CD4-positive, alpha-beta T cell treated with Interleukin-4 for 4 hours (primary cell): ENCODE results near the gene EGFL6.
"Not testable (repeated sequence)": the region's sequence is repeated elsewhere in the genome, so short reads cannot be mapped to it uniquely, and the experiment has no call there.

Experiments
- DNase-seq: peaks from one replicate; pipeline ENCODE4 v3.0.0-alpha.2; 2020

Gene EGFL6

DNA sequence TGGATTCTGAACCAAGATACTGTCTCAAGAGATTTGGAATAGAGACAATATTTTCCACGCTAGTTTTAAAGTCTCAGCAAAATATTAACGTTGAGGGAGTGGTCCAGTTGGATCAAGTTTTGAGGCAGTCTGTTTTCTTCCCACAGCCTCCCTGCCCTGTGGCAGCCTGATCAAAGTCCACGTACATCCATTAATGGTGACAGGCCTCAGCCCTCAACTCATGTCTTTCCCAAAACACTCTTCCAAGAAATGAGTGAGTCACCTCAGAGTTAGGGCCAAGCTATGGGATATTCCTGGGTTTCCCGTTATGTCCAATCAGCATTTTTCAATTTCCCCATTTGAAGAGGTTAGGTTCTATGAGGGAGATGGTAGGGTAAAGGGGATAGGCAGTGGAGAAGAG lies 28.5 kb downstream of the EGFL6 start:
- no peak for DNase-seq

DNA sequence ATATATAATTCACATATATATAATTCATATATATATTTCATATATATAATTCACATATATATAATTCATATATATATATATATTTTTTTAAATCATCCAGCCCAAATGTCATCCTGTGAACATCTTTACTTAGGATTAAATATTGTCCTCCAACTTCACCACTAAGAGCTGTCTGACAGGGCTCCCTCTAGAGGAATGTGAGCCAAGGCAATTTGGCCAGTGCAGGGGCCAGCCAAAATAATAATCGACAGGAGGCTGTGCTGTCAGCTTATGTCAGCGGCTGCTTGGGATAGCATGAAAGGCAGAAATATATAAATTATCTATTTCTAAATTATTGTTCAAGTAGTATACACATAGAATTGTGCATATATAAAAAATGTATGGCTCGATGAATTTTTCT lies 29.5 kb downstream of the EGFL6 start:
- no peak for DNase-seq

- DNase-seq, result no peak
Measured at GRCh38 chrX:13599491-13599890, 30.1 kb downstream of the EGFL6 start.

DNA sequence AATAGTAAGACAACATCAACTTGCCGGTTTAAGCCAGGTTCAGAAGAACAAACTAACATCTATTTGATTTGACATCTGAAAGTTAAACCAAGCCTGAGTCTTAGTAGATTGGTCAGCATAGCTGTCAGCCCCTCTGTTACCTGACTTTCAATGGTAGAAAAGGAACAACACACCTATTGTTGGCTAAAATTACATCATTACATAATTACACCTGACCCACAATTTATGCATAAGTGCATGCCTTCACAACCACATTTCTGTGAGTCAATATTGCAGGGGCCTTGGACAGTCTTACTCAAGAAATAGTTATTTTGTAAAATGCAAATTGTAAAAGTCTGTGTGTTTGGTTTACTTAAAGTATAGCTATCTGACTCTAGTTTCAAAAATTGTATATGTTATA lies 36.2 kb downstream of the EGFL6 start:
- DNase-seq, result no peak

DNA sequence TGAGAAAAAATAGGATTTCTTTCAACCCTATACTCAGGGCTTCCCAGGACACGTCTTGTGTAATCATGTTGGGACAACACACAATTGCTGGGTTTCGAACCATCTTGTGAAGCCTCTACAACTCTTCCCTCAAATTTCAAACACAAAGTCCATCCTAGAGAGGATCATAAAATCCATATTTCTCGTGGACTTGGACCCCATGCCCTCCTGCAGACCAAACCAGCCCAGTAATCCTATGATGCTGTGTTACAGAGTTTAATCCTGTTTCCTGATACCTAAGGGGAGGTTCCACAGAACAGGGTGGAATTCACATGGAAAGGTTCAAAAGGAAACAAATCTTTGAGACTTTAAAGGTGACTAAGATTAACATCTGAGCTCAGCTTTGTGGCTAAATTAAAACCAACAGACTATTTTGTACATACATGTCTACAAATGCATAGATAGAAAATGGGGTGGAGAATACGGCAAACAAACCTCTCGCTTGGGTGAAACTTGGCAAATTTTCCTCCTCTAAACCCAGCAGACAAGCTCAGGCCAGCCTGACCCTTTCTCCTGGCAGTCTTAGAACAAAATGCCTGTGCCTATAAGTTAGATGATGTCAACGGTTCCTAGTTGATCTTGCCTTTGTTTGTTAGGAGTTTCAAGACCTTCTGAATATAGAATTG lies 38.1 kb downstream of the EGFL6 start:
- no peak for DNase-seq

DNA sequence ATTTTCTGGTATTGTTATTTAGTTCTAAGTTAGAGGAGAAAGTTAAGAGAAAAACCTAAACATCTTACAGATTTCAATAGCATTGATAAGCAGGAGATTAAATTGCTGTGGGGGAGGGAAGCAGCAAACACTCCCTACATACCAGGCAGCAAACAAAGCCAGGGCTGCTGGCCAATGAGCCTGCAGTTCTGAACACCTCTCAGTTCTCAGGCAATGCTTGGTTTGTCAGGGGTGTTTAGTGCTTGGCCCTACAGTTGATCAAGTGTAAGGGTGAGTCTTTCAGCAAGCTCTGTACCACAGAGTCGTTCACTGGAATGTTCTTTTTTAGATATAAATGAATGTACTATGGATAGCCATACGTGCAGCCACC lies 38.6 kb downstream of the EGFL6 start:
- DNase-seq, result no peak

DNA sequence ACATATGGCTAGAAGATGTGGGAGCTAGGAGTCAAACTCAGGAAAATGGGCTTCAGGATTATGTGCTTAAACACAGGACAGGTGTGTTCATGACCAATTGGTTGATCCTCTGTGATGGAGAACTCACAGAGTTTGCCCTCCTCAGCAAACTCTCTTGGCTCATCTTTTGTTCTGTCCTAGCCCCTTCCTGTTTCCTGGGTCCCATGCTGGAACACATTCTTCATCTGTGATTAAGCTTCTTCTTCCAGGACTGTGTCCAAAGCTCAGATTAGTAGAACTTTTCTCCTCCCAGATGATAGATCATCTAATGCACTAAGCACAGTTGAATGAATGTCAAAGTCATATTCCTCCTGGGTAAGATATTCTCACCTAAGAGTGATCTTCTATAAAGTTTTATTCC lies 44.8 kb downstream of the EGFL6 start:
- no peak for DNase-seq

GRCh38 chrX:13620207-13620606 lies 50.8 kb downstream of the EGFL6 start:
- DNase-seq, result no peak

- DNase-seq, result no peak
Measured at GRCh38 chrX:13622401-13622964, 53.1 kb downstream of the EGFL6 start.

DNA sequence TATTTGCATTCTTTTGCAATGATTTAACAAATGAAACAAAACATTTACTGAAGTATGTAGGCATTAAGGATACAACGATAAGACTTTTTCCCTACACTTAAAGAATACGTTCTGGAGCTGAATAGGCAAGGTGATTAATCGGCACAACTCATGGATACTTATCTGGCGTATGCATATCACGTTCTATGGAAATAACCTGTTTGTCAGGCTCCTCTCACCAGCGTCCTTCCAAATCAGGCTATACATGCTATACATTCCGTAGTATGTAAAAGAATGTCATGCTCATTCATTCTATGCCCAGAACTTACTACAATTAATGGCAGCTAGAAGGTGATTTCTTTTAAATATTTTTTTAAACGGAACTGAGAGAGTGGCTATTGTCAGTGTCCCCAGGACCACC lies 57.9 kb downstream of the EGFL6 start:
- DNase-seq, result no peak

- DNase-seq, result not testable (repeated sequence)
Measured at GRCh38 chrX:13637224-13637623, 67.8 kb downstream of the EGFL6 start.

- DNase-seq, result no peak
Measured at GRCh38 chrX:13638021-13638420, 68.6 kb downstream of the EGFL6 start.

- DNase-seq, result no peak
Measured at GRCh38 chrX:13638826-13639225, 69.4 kb downstream of the EGFL6 start.

DNA sequence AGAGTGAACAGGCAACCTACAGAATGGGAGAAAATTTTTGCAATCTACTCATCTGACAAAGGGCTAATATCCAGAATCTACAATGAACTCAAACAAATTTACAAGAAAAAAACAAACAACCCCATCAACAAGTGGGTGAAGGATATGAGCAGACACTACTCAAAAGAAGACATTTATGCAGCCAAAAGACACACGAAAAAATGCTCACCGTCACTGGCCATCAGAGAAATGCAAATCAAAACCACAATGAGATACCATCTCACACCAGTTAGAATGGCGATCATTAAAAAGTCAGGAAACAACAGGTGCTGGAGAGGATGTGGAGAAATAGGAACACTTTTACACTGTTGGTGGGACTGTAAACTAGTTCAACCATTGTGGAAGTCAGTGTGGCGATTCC lies 72.3 kb downstream of the EGFL6 start:
- DNase-seq, result not testable (repeated sequence)

- DNase-seq, result no peak
Measured at GRCh38 chrX:13645464-13646153, 76.2 kb downstream of the EGFL6 start.

DNA sequence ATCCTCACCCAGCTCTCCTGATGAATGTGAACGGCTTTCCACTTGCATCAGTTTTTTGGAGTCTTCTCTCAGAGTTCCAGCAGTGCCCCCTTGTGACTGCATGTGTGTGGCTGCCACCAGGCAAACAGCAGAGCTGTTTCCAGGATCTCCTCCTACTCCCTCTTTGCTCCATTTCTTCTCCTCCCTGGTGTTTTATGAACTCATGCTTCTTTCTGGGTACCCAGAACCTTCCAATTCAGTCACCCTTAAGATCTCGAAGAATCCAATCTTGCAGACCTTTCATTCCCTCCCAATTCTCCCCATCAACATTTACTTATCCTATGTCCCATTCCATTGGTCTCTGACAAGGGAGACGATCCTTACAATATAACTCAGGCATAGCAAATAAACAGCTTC lies 76.8 kb downstream of the EGFL6 start:
- no peak for DNase-seq

- peak; percentile 85 for DNase-seq
Measured at GRCh38 chrX:13647709-13648212, 78.4 kb downstream of the EGFL6 start.

DNA sequence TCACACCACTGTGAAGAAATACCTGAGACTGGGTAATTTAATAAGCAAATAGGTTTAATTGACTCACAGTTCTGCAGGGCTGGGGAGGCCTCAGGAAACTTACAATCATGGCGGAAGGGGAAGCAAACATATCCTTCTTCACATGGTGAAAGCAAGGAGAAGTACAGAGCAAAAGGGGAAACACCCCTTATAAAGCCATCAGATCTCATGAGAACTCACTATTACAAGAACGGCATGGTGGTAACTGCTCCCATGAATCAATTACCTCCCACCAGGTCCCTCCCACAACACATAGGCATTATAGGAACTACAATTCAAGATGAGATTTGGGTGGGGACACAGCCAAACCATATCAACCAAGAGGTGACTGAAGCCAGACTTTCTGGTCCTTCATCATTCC lies 78.9 kb downstream of the EGFL6 start:
- DNase-seq, result not testable (repeated sequence)

DNA sequence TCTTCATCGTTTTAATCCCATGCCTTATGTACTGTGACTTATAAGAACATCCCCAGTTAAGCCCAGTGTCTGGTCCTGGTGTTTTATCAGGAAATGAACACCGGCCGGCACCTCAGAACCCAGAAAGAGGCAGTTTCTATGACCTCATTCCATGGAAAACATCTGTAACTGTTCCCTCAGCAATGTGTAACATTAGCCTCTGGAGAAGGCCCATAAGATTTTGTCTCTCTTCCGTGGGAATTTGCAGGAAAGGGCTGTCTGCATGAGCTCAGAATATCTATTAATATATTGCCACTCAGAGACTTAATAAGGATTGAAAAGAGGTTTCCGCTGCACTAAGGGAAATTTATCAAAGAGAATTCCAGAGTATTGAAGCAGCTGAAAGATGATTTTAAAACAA lies 80.4 kb downstream of the EGFL6 start:
- no peak for DNase-seq

DNA sequence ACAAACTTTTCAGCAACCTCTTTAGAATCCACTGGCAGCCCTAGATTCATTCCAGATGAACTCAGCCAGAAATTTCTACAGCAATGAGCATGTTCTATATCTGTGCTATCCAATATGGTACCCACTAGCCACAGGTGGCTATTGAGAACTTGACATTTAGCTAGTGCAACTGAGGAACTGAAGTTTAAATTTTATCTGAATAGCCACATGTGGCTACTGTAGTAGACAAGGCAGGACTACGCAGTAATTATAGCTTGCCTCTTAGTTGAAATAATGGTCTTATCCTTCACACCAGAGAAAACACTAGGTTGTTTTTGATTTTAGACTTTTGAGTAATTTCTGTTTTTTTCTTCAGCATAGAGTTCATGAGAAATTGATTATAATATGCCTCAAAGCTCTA lies 80.9 kb downstream of the EGFL6 start:
- no peak for DNase-seq

- no peak for DNase-seq
Measured at GRCh38 chrX:13651150-13651549, 81.7 kb downstream of the EGFL6 start.

GRCh38 chrX:13652287-13652793 lies 82.9 kb downstream of the EGFL6 start:
- no peak for DNase-seq

DNA sequence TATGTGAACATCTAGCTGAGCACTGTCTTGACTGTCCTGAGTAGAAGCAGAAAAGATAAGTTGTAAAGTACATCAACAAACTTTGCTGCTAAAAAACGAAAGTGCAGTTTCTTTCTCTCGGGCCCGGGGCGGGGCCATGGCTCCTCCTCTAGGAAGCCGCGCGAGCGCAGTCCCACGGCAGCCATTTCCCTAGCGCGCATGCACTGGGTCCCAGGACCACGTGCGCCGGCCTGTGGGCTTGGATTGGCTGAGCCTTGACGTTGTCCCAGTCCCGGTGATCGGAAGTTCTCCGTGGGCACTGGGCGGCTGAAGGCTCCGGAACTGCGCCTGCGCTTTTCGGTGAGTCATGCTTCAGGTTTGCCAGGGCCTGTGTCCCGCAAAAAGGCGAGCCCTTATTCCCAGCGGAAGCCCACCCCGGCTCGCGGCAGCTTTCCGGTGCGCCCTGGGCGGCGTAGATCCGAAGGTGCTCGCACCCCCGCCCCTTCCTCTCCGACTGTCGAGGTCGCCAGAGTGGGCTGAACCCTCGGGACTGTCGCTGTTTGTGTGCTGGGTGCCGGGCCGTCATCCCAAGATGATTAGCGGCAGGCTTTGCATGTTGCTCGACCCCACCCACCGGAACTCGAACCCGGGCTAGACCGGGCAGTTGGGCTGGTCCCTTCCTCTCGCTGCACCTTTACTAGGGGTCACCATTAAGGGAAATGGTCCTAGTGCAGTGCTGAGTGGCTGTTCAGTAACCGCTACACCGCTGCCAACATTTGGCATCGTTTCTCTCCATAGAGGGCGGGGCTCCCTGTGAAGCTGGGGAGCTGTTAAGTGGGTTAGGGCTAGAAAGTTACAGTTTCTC lies 83.7 kb downstream of the EGFL6 start, which contains the start of gene TCEANC:
Gene TCEANC, plus strand, starts transcription at position 292 of the 844 bp plus-strand sequence. CDS start 9,368 bp downstream, outside the sequence.
- peak; percentile 95 for DNase-seq
